Ramos (cell line): ENCODE measurements around the gene SAMD3.

Experiments used
- in situ Hi-C: fragments of 300-500 bp; cut with MboI; formaldehyde crosslinking; loops from one replicate; pipeline ENCODE4 v1.14.3; 2022; ENCODE audit warnings: low sequenced_read_pairs; ENCODE audit not compliant: unreplicated experiment

The SAMD3 gene

GRCh38 chr6:130099119-130099518 lies 123.6 kb downstream of the SAMD3 start:
- in situ Hi-C loops: no loop called here

- in situ Hi-C loops: no loop called here
Observed at GRCh38 chr6:130098317-130098716, 124.4 kb downstream of the SAMD3 start.
